Measurements from ENCODE around the gene DAB2IP. TPM values are rescaled to one million over a fixed set of nuclear protein-coding genes. Genes with fewer than 3 reads are reported as not detected.
A peak's percentile ranks its signal among the peaks of the same experiment; 100 is the strongest.

The DAB2IP gene
- polyA plus RNA-seq, 1 donor (not counting 4 experiments of a cell fraction or from before 2014, with no cell fraction given) = 28.6 TPM

GRCh38 chr9:121685795-121686377 lies 34.5 kb downstream of the DAB2IP start:
- DNase-seq (ENCODE audit: low read depth, low spot score) (no peak), FAIRE-seq (no peak)
- Histone ChIP-seq H3K27ac (ENCODE audit: control insufficient read depth, insufficient read depth, low read length) (no peak overlapping the region), H3K79me2 (ENCODE audit: control insufficient read depth, insufficient read depth, low read length) (no peaks in the 10 kb centered on the region), H3K36me3 (ENCODE audit: control insufficient read depth in 2 of 2, extremely low read depth in 1 of 2, insufficient read depth in 2 of 2, low read length in 2 of 2) (no peaks in the 10 kb centered on the region), H2AFZ (ENCODE audit: control insufficient read depth, low read length) (no peak overlapping the region), H3K9ac (ENCODE audit: control insufficient read depth, extremely low read depth, insufficient read depth, low read length) (no peak overlapping the region), H3K4me1 (ENCODE audit: control insufficient read depth, extremely low read depth, insufficient read depth, low read length) (no peaks in the 10 kb centered on the region), H3K4me2 (ENCODE audit: control insufficient read depth, extremely low read depth, insufficient read depth, low read depth, low read length) (no peak overlapping the region), H3K4me3 (ENCODE audit: control insufficient read depth in 2 of 3, extremely low read depth in 1 of 3, insufficient read depth in 2 of 3, low read depth in 1 of 3, low read length in 3 of 3) (no peak overlapping the region), H3K27me3 (ENCODE audit: control insufficient read depth, extremely low read depth, insufficient read depth, low read length) (peaks cover 3% of the 10 kb centered on the region), H4K20me1 (ENCODE audit: control insufficient read depth, extremely low read depth, insufficient read depth, low read length) (no peaks in the 10 kb centered on the region), H3K9me1 (ENCODE audit: control insufficient read depth, extremely low read depth, insufficient read depth, low read length) (no peaks in the 10 kb centered on the region), H3K9me3 (ENCODE audit: control insufficient read depth, low read depth, low read length) (no peaks in the 10 kb centered on the region)
- dilution Hi-C loops (cut with MboI; ENCODE audit: extremely low pct_ligation_motif_present, low sequenced_read_pairs) = no loop called here
- no peak for TF ChIP-seq EZH2 (IDR thresholded peaks at IDR 0.05; ENCODE audit: low read length)
- no peak for TF ChIP-seq CTCF (optimal IDR thresholded peaks at IDR 0.05 in 1 of 3, IDR thresholded peaks at IDR 0.05 in 1 of 3, conservative IDR thresholded peaks at IDR 0.05 in 1 of 3; ENCODE audit: extremely low read depth in 1 of 3, insufficient read depth in 2 of 3, low read length in 3 of 3)

GRCh38 chr9:121686930-121687541 lies 35.6 kb downstream of the DAB2IP start:
- peak; percentile 67 for FAIRE-seq

More at GRCh38 chr9:121686930-121687541, 35.6 kb downstream of the DAB2IP start:
- dilution Hi-C loops (cut with MboI; ENCODE audit: extremely low pct_ligation_motif_present, low sequenced_read_pairs) = no loop called here
- Histone ChIP-seq H3K4me2 (ENCODE audit: control insufficient read depth, extremely low read depth, insufficient read depth, low read depth, low read length) (no peak overlapping the region), H3K36me3 (ENCODE audit: control insufficient read depth in 2 of 2, extremely low read depth in 1 of 2, insufficient read depth in 2 of 2, low read length in 2 of 2) (no peaks in the 10 kb centered on the region), H3K79me2 (ENCODE audit: control insufficient read depth, insufficient read depth, low read length) (no peaks in the 10 kb centered on the region), H2AFZ (ENCODE audit: control insufficient read depth, low read length) (no peak overlapping the region), H4K20me1 (ENCODE audit: control insufficient read depth, extremely low read depth, insufficient read depth, low read length) (no peaks in the 10 kb centered on the region), H3K27me3 (ENCODE audit: control insufficient read depth, extremely low read depth, insufficient read depth, low read length) (peaks cover 3% of the 10 kb centered on the region), H3K4me3 (ENCODE audit: control insufficient read depth in 2 of 3, extremely low read depth in 1 of 3, insufficient read depth in 2 of 3, low read depth in 1 of 3, low read length in 3 of 3) (no peak overlapping the region), H3K27ac (ENCODE audit: control insufficient read depth, insufficient read depth, low read length) (no peak overlapping the region), H3K9me1 (ENCODE audit: control insufficient read depth, extremely low read depth, insufficient read depth, low read length) (no peaks in the 10 kb centered on the region), H3K4me1 (ENCODE audit: control insufficient read depth, extremely low read depth, insufficient read depth, low read length) (no peaks in the 10 kb centered on the region), H3K9me3 (ENCODE audit: control insufficient read depth, low read depth, low read length) (no peaks in the 10 kb centered on the region), H3K9ac (ENCODE audit: control insufficient read depth, extremely low read depth, insufficient read depth, low read length) (no peak overlapping the region)
- TF ChIP-seq CTCF (optimal IDR thresholded peaks at IDR 0.05 in 1 of 3, IDR thresholded peaks at IDR 0.05 in 1 of 3, conservative IDR thresholded peaks at IDR 0.05 in 1 of 3; ENCODE audit: extremely low read depth in 1 of 3, insufficient read depth in 2 of 3, low read length in 3 of 3) (peak; percentile 96 to 97 (median 97)), EZH2 (IDR thresholded peaks at IDR 0.05; ENCODE audit: low read length) (no peak)
- DNase-seq (ENCODE audit: low read depth, low spot score) = no peak
